Vagina (tissue), 2 donors: Measurements from ENCODE around the gene GDF7. TPM values are rescaled to one million over a fixed set of nuclear protein-coding genes. Genes with fewer than 3 reads are reported as not detected.

Experiments
- DNase-seq, 2 donors: peaks; one replicate each; pipeline ENCODE4 v3.0.0-alpha.2; 2017; ENCODE audit errors: extremely low spot score in 2 of 2
- H3K27ac ChIP-seq: fragments of 200-600 bp; sonication (generic); one replicate; pipeline ENCODE4 v1.5.1; 2019
- H3K27me3 ChIP-seq: fragments of 200-600 bp; sonication (generic); one replicate; pipeline ENCODE4 v1.5.1; 2019
- H3K36me3 ChIP-seq, 2 donors: fragments of 200-600 bp; sonication (generic); one replicate each; pipeline ENCODE4 v1.5.1; 2017 to 2019
- H3K4me1 ChIP-seq: fragments of 200-600 bp; sonication (generic); one replicate; pipeline ENCODE4 v1.5.1; 2019
- H3K4me3 ChIP-seq, 2 donors: fragments of 200-600 bp; sonication (generic); 1 replicate in 1 of 2; 2 replicates in 1 of 2; pipeline ENCODE4 v1.5.1; 2016 to 2019
- H3K9me3 ChIP-seq: fragments of 200-600 bp; sonication (generic); one replicate; pipeline ENCODE4 v1.5.1; 2019
- CTCF ChIP-seq, 3 experiments: fragments of 450-650 bp in 2 of 3; fragments of 200-600 bp in 1 of 3; sonication (generic) in 1 of 3; IDR thresholded peaks; one replicate each; pipeline ENCODE4 v1.5.1; 2017 to 2019; ENCODE audit warnings: antibody characterized with exemption in 3 of 3, mild to moderate bottlenecking in 2 of 3, moderate library complexity in 2 of 3
- POLR2A ChIP-seq, 2 donors: fragments of 450-650 bp; IDR thresholded peaks; one replicate each; pipeline ENCODE4 v1.6.1; 2017; ENCODE audit warnings: antibody characterized with exemption in 2 of 2, mild to moderate bottlenecking in 2 of 2, moderate library complexity in 2 of 2
- POLR2AphosphoS5 ChIP-seq, 2 donors: sonication (generic); formaldehyde crosslinking; IDR thresholded peaks; one replicate each; pipeline ENCODE4 v1.9.0; 2017; ENCODE audit warnings: antibody characterized with exemption in 2 of 2, mild to moderate bottlenecking in 2 of 2, low read depth in 1 of 2; ENCODE audit not compliant: insufficient read depth in 1 of 2
- intact Hi-C: fragments of 100-400 bp; cut with DNase I; formaldehyde crosslinking; loops from one replicate; pipeline ENCODE4 v1.15.1; 2023
- total RNA-seq: library from RNA; depleted of rRNA; stranded (reverse); fragments of >200 nt; gene quantifications from one replicate; pipeline ENCODE4 v1.2.3, GENCODE V29; 2016

GDF7 gene
- total RNA-seq, 1 donor from 2014 or later = 9.3 TPM

- Histone ChIP-seq H3K4me3 (no peak overlapping the region), H3K4me1 (peaks cover 5% of the 10 kb centered on the region), H3K9me3 (no peaks in the 10 kb centered on the region), H3K27me3 (no peaks in the 10 kb centered on the region), H3K36me3 (peaks cover 0 to 12% of the 10 kb centered on the region in 2 donors), H3K27ac (no peak overlapping the region)
- no peak for TF ChIP-seq POLR2A (IDR thresholded peaks at IDR 0.05)
- TF ChIP-seq CTCF (IDR thresholded peaks at IDR 0.05) = peak in 1 of 3 experiments; percentile 5
- no peak for TF ChIP-seq POLR2AphosphoS5 (IDR thresholded peaks at IDR 0.05; ENCODE audit: insufficient read depth in 1 of 2, low read depth in 1 of 2)
- no peak for DNase-seq
- intact Hi-C loops = no loop called here
Measured at GRCh38 chr2:20682167-20682920, 15.4 kb downstream of the GDF7 start.

- Histone ChIP-seq H3K4me3 (no peak overlapping the region), H3K36me3 (peaks cover 0 to 13% of the 10 kb centered on the region in 2 donors), H3K27me3 (no peaks in the 10 kb centered on the region), H3K4me1 (no peaks in the 10 kb centered on the region), H3K9me3 (no peaks in the 10 kb centered on the region), H3K27ac (no peak overlapping the region)
- TF ChIP-seq POLR2A (IDR thresholded peaks at IDR 0.05) (no peak), CTCF (IDR thresholded peaks at IDR 0.05) (no peak), POLR2AphosphoS5 (IDR thresholded peaks at IDR 0.05; ENCODE audit: insufficient read depth in 1 of 2, low read depth in 1 of 2) (no peak)
- DNase-seq = no peak
- intact Hi-C loops = no loop called here
Measured at GRCh38 chr2:20684581-20685063, 17.7 kb downstream of the GDF7 start.

GRCh38 chr2:20687260-20687832, 20.4 kb downstream of the GDF7 start:
- Histone ChIP-seq H3K27ac (no peak overlapping the region), H3K27me3 (no peaks in the 10 kb centered on the region), H3K4me3 (no peak overlapping the region), H3K4me1 (no peaks in the 10 kb centered on the region), H3K36me3 (peaks cover 0 to 13% of the 10 kb centered on the region in 2 donors), H3K9me3 (no peaks in the 10 kb centered on the region)
- intact Hi-C loops = no loop called here
- no peak for DNase-seq
- no peak for TF ChIP-seq POLR2AphosphoS5 (IDR thresholded peaks at IDR 0.05; ENCODE audit: insufficient read depth in 1 of 2, low read depth in 1 of 2)
- no peak for TF ChIP-seq CTCF (IDR thresholded peaks at IDR 0.05)
- TF ChIP-seq POLR2A (IDR thresholded peaks at IDR 0.05) = no peak

- Histone ChIP-seq H3K36me3 (peaks cover 0 to 13% of the 10 kb centered on the region in 2 donors), H3K4me3 (no peak overlapping the region), H3K27ac (no peak overlapping the region), H3K9me3 (no peaks in the 10 kb centered on the region), H3K27me3 (no peaks in the 10 kb centered on the region), H3K4me1 (no peaks in the 10 kb centered on the region)
- no peak for TF ChIP-seq CTCF (IDR thresholded peaks at IDR 0.05)
- no peak for TF ChIP-seq POLR2AphosphoS5 (IDR thresholded peaks at IDR 0.05; ENCODE audit: insufficient read depth in 1 of 2, low read depth in 1 of 2)
- TF ChIP-seq POLR2A (IDR thresholded peaks at IDR 0.05) = no peak
- DNase-seq = no peak
- intact Hi-C loops = no loop called here
Measured at GRCh38 chr2:20689428-20690264, 22.7 kb downstream of the GDF7 start.
